Suprapubic skin (tissue), 4 donors: Measurements from ENCODE around the gene METTL9. TPM values are rescaled to one million over a fixed set of nuclear protein-coding genes. Genes with fewer than 3 reads are reported as not detected.
A peak's percentile ranks its signal among the peaks of the same experiment; 100 is the strongest.
"Not testable (repeated sequence)": the region's sequence is repeated elsewhere in the genome, so short reads cannot be mapped to it uniquely, and the experiment has no call there.

Experiments
- DNase-seq, 2 donors: peaks; one replicate each; pipeline ENCODE4 v3.0.0-alpha.2; 2019; ENCODE audit warnings: low spot score in 2 of 2
- H3K27ac ChIP-seq: fragments of 200-600 bp; sonication (generic); one replicate; pipeline ENCODE4 v1.5.1; 2019
- H3K27me3 ChIP-seq: fragments of 200-600 bp; sonication (generic); one replicate; pipeline ENCODE4 v1.5.1; 2019
- H3K36me3 ChIP-seq: fragments of 200-600 bp; sonication (generic); one replicate; pipeline ENCODE4 v1.5.1; 2019
- H3K4me1 ChIP-seq: fragments of 200-600 bp; sonication (generic); one replicate; pipeline ENCODE4 v1.5.1; 2019
- H3K4me3 ChIP-seq: fragments of 200-600 bp; sonication (generic); one replicate; pipeline ENCODE4 v1.5.1; 2019; ENCODE audit warnings: mild to moderate bottlenecking
- H3K9me3 ChIP-seq: fragments of 200-600 bp; sonication (generic); one replicate; pipeline ENCODE4 v1.5.1; 2019
- CTCF ChIP-seq, 2 donors: fragments of 200-600 bp in 1 of 2; fragments of 450-650 bp in 1 of 2; sonication (generic) in 1 of 2; IDR thresholded peaks; one replicate each; pipeline ENCODE4 v1.5.1; 2016 to 2019; ENCODE audit warnings: antibody characterized with exemption in 2 of 2, mild to moderate bottlenecking in 1 of 2, moderate library complexity in 1 of 2
- EP300 ChIP-seq: sonication (generic); formaldehyde crosslinking; IDR thresholded peaks from one replicate; pipeline ENCODE4 v1.6.1; 2017; ENCODE audit warnings: antibody characterized with exemption
- POLR2A ChIP-seq, 2 donors: fragments of 450-650 bp; IDR thresholded peaks; one replicate each; pipeline ENCODE4 v1.6.1; 2017; ENCODE audit warnings: antibody characterized with exemption in 2 of 2, mild to moderate bottlenecking in 2 of 2, moderate library complexity in 2 of 2
- POLR2AphosphoS5 ChIP-seq, 3 donors: sonication (generic); formaldehyde crosslinking; IDR thresholded peaks; one replicate each; pipeline ENCODE4 v1.6.1; 2017; ENCODE audit warnings: antibody characterized with exemption in 3 of 3
- WGBS: methylation state at CpG from one replicate; pipeline ENCODE4 v1.1.5; 2018; 5-methylcytosine and 5-hydroxymethylcytosine counted together
- total RNA-seq, 4 donors: library from RNA; depleted of rRNA; stranded (reverse); fragments of >200 nt; gene quantifications; one replicate each; pipeline ENCODE4 v1.1.0, GENCODE V29; 2016

METTL9 gene
- total RNA-seq = 100 to 1,000 TPM in 1 of 4 donors, 10 to 100 TPM in 3; 76.3 to 105 (median 85.7) TPM

GRCh38 chr16:21599122-21600030 lies at the start of gene METTL9:
Gene METTL9, plus strand, starts transcription at chr16:21599577. Its CDS starts 157 bp downstream, at chr16:21599734.
- H3K27me3 ChIP-seq = no peaks in the 10 kb centered on the region
- DNase-seq = peak; percentile 95 to 97
- H3K27ac ChIP-seq = peak within 1 kb of the TSS; percentile 99
- peaks cover 45% of the 10 kb centered on the region for H3K4me1 ChIP-seq
- under 1% methylated on average over 34 of the region's 100 CpGs for WGBS
- no peaks in the 10 kb centered on the region for H3K9me3 ChIP-seq
- no peaks in the 10 kb centered on the region for H3K36me3 ChIP-seq
- peak within 1 kb of the TSS; percentile 100 for H3K4me3 ChIP-seq
- peak in 1 of 2 donors; percentile 6 for TF ChIP-seq CTCF (IDR thresholded peaks at IDR 0.05)
- peak in 2 of 3 donors; percentile 52 to 94 for TF ChIP-seq POLR2AphosphoS5 (IDR thresholded peaks at IDR 0.05)
- TF ChIP-seq EP300 = no peak
- peak; percentile 12 to 72 for TF ChIP-seq POLR2A (IDR thresholded peaks at IDR 0.05)

GRCh38 chr16:21549975-21550374 lies 49.4 kb upstream of the METTL9 start:
- H3K4me1 ChIP-seq, H3K4me3 ChIP-seq, H3K27ac ChIP-seq, H3K36me3 ChIP-seq, H3K27me3 ChIP-seq, H3K9me3 ChIP-seq: not testable (repeated sequence)
- 84% methylated on average over 9 of the region's 17 CpGs for WGBS
- peak in 1 of 2 donors; percentile 58 for DNase-seq

- not testable (repeated sequence) for H3K4me3 ChIP-seq, H3K9me3 ChIP-seq, H3K36me3 ChIP-seq, DNase-seq, H3K27ac ChIP-seq, H3K27me3 ChIP-seq
- 43% methylated on average over 1 of the region's 5 CpGs for WGBS
- H3K4me1 ChIP-seq = peaks cover 11% of the 10 kb centered on the region
Measured at GRCh38 chr16:21550435-21550834, 48.9 kb upstream of the METTL9 start.

- H3K36me3 ChIP-seq, H3K27ac ChIP-seq, H3K9me3 ChIP-seq, H3K27me3 ChIP-seq, H3K4me3 ChIP-seq: not testable (repeated sequence)
- 91% methylated on average over 4 of the region's 7 CpGs for WGBS
- H3K4me1 ChIP-seq = peaks cover 13% of the 10 kb centered on the region
- DNase-seq = peak in 1 of 2 donors; percentile 45
Measured at GRCh38 chr16:21551076-21551475, 48.3 kb upstream of the METTL9 start.

- H3K36me3 ChIP-seq, H3K4me3 ChIP-seq, H3K9me3 ChIP-seq, H3K27me3 ChIP-seq, H3K27ac ChIP-seq: not testable (repeated sequence)
- DNase-seq = peak in 1 of 2 donors; percentile 36
- WGBS = 78% methylated on average over 3 of the region's 17 CpGs
- H3K4me1 ChIP-seq = peaks cover 16% of the 10 kb centered on the region
Measured at GRCh38 chr16:21551600-21551999, 47.8 kb upstream of the METTL9 start.

GRCh38 chr16:21553481-21554296 lies 45.7 kb upstream of the METTL9 start:
- not testable (repeated sequence) for H3K9me3 ChIP-seq, H3K36me3 ChIP-seq, H3K27me3 ChIP-seq, H3K27ac ChIP-seq, H3K4me3 ChIP-seq
- peaks cover 16% of the 10 kb centered on the region for H3K4me1 ChIP-seq
- WGBS = 82% methylated on average over 18 of the region's 19 CpGs
- peak in 1 of 2 donors; percentile 55 for DNase-seq

GRCh38 chr16:21554795-21555585 lies 44.4 kb upstream of the METTL9 start:
- 33% methylated on average over 37 of the region's 41 CpGs for WGBS
- Histone ChIP-seq H3K27ac (no peak overlapping the region), H3K9me3 (no peaks in the 10 kb centered on the region), H3K4me1 (peaks cover 16% of the 10 kb centered on the region), H3K4me3 (no peak overlapping the region), H3K27me3 (no peaks in the 10 kb centered on the region), H3K36me3 (no peaks in the 10 kb centered on the region)
- TF ChIP-seq EP300 (no peak), CTCF (IDR thresholded peaks at IDR 0.05) (peak; percentile 87 to 98), POLR2AphosphoS5 (IDR thresholded peaks at IDR 0.05) (peak in 1 of 3 donors; percentile 54), POLR2A (IDR thresholded peaks at IDR 0.05) (no peak)
- DNase-seq = peak; percentile 95 to 97

- H3K36me3 ChIP-seq, H3K9me3 ChIP-seq, H3K4me3 ChIP-seq, H3K27ac ChIP-seq, H3K27me3 ChIP-seq: not testable (repeated sequence)
- WGBS = 92% methylated on average over 15 of the region's 15 CpGs
- DNase-seq = peak; percentile 71 to 80
- peaks cover 16% of the 10 kb centered on the region for H3K4me1 ChIP-seq
Measured at GRCh38 chr16:21555621-21556020, 43.8 kb upstream of the METTL9 start.

GRCh38 chr16:21556026-21556595 lies 43.3 kb upstream of the METTL9 start:
- not testable (repeated sequence) for H3K4me3 ChIP-seq, H3K9me3 ChIP-seq, H3K27ac ChIP-seq, H3K27me3 ChIP-seq, H3K36me3 ChIP-seq
- peaks cover 16% of the 10 kb centered on the region for H3K4me1 ChIP-seq
- WGBS = 90% methylated on average over 4 of the region's 4 CpGs
- DNase-seq = peak; percentile 45 to 62

GRCh38 chr16:21556651-21557241 lies 42.6 kb upstream of the METTL9 start:
- not testable (repeated sequence) for H3K36me3 ChIP-seq, H3K9me3 ChIP-seq, H3K4me3 ChIP-seq, H3K27me3 ChIP-seq
- H3K4me1 ChIP-seq = peaks cover 16% of the 10 kb centered on the region
- peak overlapping the region; percentile 2 for H3K27ac ChIP-seq
- WGBS = 60% methylated on average over 22 of the region's 25 CpGs
- peak; percentile 93 to 95 for DNase-seq
